GM21786 (cell line): ENCODE measurements around the gene AKAP9.
A peak's percentile ranks its signal among the peaks of the same experiment; 100 is the strongest.
"Not testable (repeated sequence)": the region's sequence is repeated elsewhere in the genome, so short reads cannot be mapped to it uniquely, and the experiment has no call there.

Experiments
- ATAC-seq: cut with Tn5 transposase; IDR thresholded peaks from one replicate; pipeline ENCODE4 v1.9.1; 2021; ENCODE audit not compliant: unreplicated experiment

Gene AKAP9

GRCh38 chr7:91940572-91941341, at the start of gene AKAP9:
TSS of gene AKAP9 (plus strand) at chr7:91940862. CDS start at chr7:91941100, 238 bp downstream.
- peak; percentile 93 for ATAC-seq

GRCh38 chr7:91892099-91892705, 48.5 kb upstream of the AKAP9 start:
- no peak for ATAC-seq

GRCh38 chr7:91892821-91893340, 47.8 kb upstream of the AKAP9 start:
- ATAC-seq: no peak

- ATAC-seq: not testable (repeated sequence)
Measured at GRCh38 chr7:91893699-91894098, 47.0 kb upstream of the AKAP9 start.

- no peak for ATAC-seq
Measured at GRCh38 chr7:91894781-91895480, 45.7 kb upstream of the AKAP9 start.

- ATAC-seq: no peak
Measured at GRCh38 chr7:91898240-91898992, 42.2 kb upstream of the AKAP9 start.

GRCh38 chr7:91899563-91899962, 41.1 kb upstream of the AKAP9 start:
- no peak for ATAC-seq

GRCh38 chr7:91910171-91910570, 30.5 kb upstream of the AKAP9 start:
- ATAC-seq: no peak

GRCh38 chr7:91911121-91911520, 29.5 kb upstream of the AKAP9 start:
- no peak for ATAC-seq

- ATAC-seq: no peak
Measured at GRCh38 chr7:91912494-91912893, 28.2 kb upstream of the AKAP9 start.

- ATAC-seq: no peak
Measured at GRCh38 chr7:91913612-91914011, 27.1 kb upstream of the AKAP9 start.

- ATAC-seq: no peak
Measured at GRCh38 chr7:91915401-91916050, 25.1 kb upstream of the AKAP9 start.

GRCh38 chr7:91916051-91916440, 24.6 kb upstream of the AKAP9 start:
- no peak for ATAC-seq

GRCh38 chr7:91918356-91918755, 22.3 kb upstream of the AKAP9 start:
- no peak for ATAC-seq

- ATAC-seq: no peak
Measured at GRCh38 chr7:91922857-91923256, 17.8 kb upstream of the AKAP9 start.

GRCh38 chr7:91927912-91928311, 12.8 kb upstream of the AKAP9 start:
- no peak for ATAC-seq

GRCh38 chr7:91929463-91929862, 11.2 kb upstream of the AKAP9 start:
- peak; percentile 80 for ATAC-seq

GRCh38 chr7:91940171-91940570, 491 bp upstream of the AKAP9 start:
- peak; percentile 21 for ATAC-seq

GRCh38 chr7:91941450-91941849, 788 bp downstream of the AKAP9 start:
- ATAC-seq: peak; percentile 32

GRCh38 chr7:91942312-91942711, 1.6 kb downstream of the AKAP9 start:
- no peak for ATAC-seq

- not testable (repeated sequence) for ATAC-seq
Measured at GRCh38 chr7:91944970-91945369, 4.3 kb downstream of the AKAP9 start.
